ENCODE results near the gene SMURF1.

SMURF1 gene

GRCh38 chr7:99140813-99141212 lies 3.1 kb downstream of the SMURF1 start:
- Histone ChIP-seq H3K9ac (ENCODE audit: low read depth, low read length) (no peak overlapping the region; the same call in 1 of the 2 replicates), H3K9me3 (ENCODE audit: insufficient read depth, low read depth, low read length) (no peaks in the 10 kb centered on the region), H3K27ac (ENCODE audit: low read length) (no peak overlapping the region), H3K4me3 (ENCODE audit: low read length) (no peak overlapping the region), H3K36me3 (ENCODE audit: insufficient read depth, low read depth, low read length) (no peaks in the 10 kb centered on the region), H3K4me1 (ENCODE audit: insufficient read depth, low read length) (peaks cover 24% of the 10 kb centered on the region), H3K27me3 (ENCODE audit: insufficient read depth, low read length) (no peaks in the 10 kb centered on the region)

DNA sequence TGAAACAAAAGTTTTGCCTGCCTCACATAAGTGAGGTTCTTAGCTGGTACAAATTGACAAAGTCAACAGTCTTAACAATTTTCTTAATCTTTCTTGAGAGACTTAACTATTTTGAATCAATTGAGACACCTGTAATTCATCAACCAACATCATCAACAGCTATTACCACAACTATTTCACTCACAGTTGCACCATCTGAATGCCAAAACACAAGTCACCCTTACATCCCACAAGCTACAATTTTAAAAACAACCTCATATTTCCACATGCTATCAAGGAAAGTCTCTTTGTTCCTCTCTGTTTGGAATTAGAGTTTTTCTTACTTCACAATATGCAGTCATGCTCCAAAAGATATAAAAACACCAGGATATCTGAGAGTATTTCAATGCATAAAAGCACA lies 4.9 kb downstream of the SMURF1 start:
- no peak overlapping the region for H3K27ac ChIP-seq (ENCODE audit: low read length)
- H3K9me3 ChIP-seq (ENCODE audit: insufficient read depth, low read depth, low read length), result no peaks in the 10 kb centered on the region
- H3K27me3 ChIP-seq (ENCODE audit: insufficient read depth, low read length), result no peaks in the 10 kb centered on the region
- no peaks in the 10 kb centered on the region for H3K36me3 ChIP-seq (ENCODE audit: insufficient read depth, low read depth, low read length)
- peaks cover 24% of the 10 kb centered on the region for H3K4me1 ChIP-seq (ENCODE audit: insufficient read depth, low read length)
- H3K9ac ChIP-seq (ENCODE audit: low read depth, low read length), result peak overlapping the region; percentile 38; the same call in 1 of the 2 replicates
- no peak overlapping the region for H3K4me3 ChIP-seq (ENCODE audit: low read length)

DNA sequence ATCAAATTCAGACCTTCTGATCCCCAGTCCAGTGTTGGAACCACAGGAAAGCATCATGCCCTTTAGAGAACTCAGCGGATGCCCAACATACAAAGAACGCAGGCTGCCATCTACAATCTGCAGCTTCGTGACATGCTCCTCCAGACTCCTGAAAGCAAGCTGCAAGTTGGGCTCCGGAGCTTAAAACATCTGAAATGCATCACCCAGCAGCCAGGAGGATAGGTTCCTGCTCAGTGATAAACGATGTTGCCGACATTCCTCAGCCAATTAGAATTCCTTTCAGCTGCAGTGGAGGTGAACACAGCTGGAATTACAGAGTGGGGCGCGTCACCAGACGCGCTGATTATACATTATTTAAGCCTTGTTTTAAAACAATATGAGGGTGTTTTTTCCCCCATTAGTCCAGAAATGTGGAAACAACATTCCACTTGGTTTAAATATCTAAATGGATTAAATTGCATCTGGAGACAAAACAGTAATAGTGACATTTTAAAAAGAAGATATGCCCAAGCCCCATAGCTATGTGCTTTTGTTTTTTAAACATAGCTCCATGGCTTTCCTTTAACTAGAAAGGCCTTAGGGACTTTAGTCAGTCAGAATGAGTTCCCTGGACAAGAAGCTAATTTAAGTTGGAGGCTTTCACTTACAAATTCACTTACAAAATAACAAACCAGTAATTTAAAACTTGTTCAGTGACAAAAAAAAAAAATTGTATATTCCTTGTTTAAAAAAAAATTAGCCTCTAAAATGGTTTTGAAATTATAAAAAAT lies 6.3 kb downstream of the SMURF1 start:
- Histone ChIP-seq H3K27me3 (ENCODE audit: insufficient read depth, low read length) (no peaks in the 10 kb centered on the region), H3K36me3 (ENCODE audit: insufficient read depth, low read depth, low read length) (no peaks in the 10 kb centered on the region), H3K9ac (ENCODE audit: low read depth, low read length) (peak overlapping the region; percentile 38; the same call in 1 of the 2 replicates), H3K9me3 (ENCODE audit: insufficient read depth, low read depth, low read length) (no peaks in the 10 kb centered on the region), H3K27ac (ENCODE audit: low read length) (peak overlapping the region; percentile 34), H3K4me1 (ENCODE audit: insufficient read depth, low read length) (peaks cover 24% of the 10 kb centered on the region), H3K4me3 (ENCODE audit: low read length) (peak overlapping the region; percentile 55)

DNA sequence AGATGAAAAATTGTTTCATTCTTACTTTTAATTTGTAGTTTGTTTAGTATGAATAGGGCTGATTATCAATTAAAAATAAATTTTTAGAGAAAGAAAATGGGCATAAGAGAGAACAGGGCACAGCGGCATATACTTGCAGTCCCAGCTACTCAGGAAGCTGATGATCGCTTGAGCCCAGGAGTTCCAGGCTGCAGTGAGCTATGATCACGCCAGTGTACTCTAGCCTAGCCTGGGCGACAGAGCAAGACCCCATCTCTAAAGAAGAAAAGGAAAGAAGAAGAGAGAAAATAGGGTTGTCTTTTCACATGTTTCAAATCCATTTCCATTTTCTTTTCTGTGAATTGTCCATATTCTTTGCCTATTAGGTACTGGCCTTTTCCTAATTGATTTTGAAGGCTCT lies 8.0 kb downstream of the SMURF1 start:
- Histone ChIP-seq H3K4me3 (ENCODE audit: low read length) (no peak overlapping the region), H3K4me1 (ENCODE audit: insufficient read depth, low read length) (peaks cover 18% of the 10 kb centered on the region), H3K9ac (ENCODE audit: low read depth, low read length) (no peak overlapping the region), H3K27ac (ENCODE audit: low read length) (no peak overlapping the region), H3K27me3 (ENCODE audit: insufficient read depth, low read length) (no peaks in the 10 kb centered on the region), H3K36me3 (ENCODE audit: insufficient read depth, low read depth, low read length) (no peaks in the 10 kb centered on the region), H3K9me3 (ENCODE audit: insufficient read depth, low read depth, low read length) (no peaks in the 10 kb centered on the region)

- peaks cover 12% of the 10 kb centered on the region for H3K4me1 ChIP-seq (ENCODE audit: insufficient read depth, low read length)
- no peaks in the 10 kb centered on the region for H3K27me3 ChIP-seq (ENCODE audit: insufficient read depth, low read length)
- H3K36me3 ChIP-seq (ENCODE audit: insufficient read depth, low read depth, low read length), result no peaks in the 10 kb centered on the region
- H3K27ac ChIP-seq (ENCODE audit: low read length), result no peak overlapping the region
- H3K9me3 ChIP-seq (ENCODE audit: insufficient read depth, low read depth, low read length), result no peaks in the 10 kb centered on the region
- H3K4me3 ChIP-seq (ENCODE audit: low read length), result no peak overlapping the region
- no peak overlapping the region for H3K9ac ChIP-seq (ENCODE audit: low read depth, low read length)
Measured at GRCh38 chr7:99133766-99134564, 9.9 kb downstream of the SMURF1 start.

GRCh38 chr7:99132595-99133321 lies 11.2 kb downstream of the SMURF1 start:
- Histone ChIP-seq H3K9me3 (ENCODE audit: insufficient read depth, low read depth, low read length) (no peaks in the 10 kb centered on the region), H3K27me3 (ENCODE audit: insufficient read depth, low read length) (no peaks in the 10 kb centered on the region), H3K4me1 (ENCODE audit: insufficient read depth, low read length) (peaks cover 3% of the 10 kb centered on the region; the same call in 1 of the 2 replicates), H3K9ac (ENCODE audit: low read depth, low read length) (no peak overlapping the region), H3K4me3 (ENCODE audit: low read length) (no peak overlapping the region), H3K36me3 (ENCODE audit: insufficient read depth, low read depth, low read length) (no peaks in the 10 kb centered on the region), H3K27ac (ENCODE audit: low read length) (no peak overlapping the region)

DNA sequence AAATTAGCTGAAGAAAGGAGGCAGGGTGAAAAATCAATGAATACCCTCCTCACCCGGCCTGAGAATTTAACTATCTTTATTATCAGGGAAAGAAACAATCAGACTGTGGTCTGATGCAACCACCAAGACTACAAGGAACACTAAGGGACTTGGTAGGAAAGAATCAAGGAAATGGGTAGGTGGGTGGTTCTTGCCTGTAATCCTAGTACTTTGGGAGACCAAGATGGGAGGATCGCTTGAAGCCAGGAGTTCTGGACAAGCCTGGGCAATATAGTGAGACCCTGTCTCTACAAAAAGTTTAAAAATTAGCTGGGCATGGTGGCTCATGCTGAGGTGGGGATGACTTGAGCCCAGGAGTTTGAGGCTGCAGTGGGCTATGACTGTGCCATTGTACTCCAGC lies 12.6 kb downstream of the SMURF1 start:
- no peaks in the 10 kb centered on the region for H3K27me3 ChIP-seq (ENCODE audit: insufficient read depth, low read length)
- H3K9me3 ChIP-seq (ENCODE audit: insufficient read depth, low read depth, low read length), result no peaks in the 10 kb centered on the region
- peaks cover 5% of the 10 kb centered on the region; the same call in 1 of the 2 replicates for H3K4me1 ChIP-seq (ENCODE audit: insufficient read depth, low read length)

DNA sequence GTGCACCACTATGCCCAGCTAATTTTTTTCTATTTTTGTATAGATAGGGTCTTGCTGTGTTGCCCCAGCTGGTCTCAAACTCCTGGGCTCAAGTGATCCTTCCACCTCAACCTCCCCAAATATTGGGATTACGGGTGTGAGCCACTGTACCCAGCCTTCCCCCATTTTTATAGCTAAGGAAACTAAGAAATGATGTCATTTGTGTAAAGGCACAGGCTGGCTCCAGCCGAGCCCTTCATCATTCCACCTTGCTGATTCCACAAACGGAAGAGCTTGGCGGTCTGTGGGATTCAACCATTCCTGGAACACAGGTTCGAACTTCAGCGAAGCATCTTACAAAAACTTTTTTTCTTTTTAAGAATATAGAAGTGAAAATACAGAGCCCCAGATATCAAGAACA lies 14.4 kb downstream of the SMURF1 start:
- Histone ChIP-seq H3K9ac (ENCODE audit: low read depth, low read length) (no peak overlapping the region), H3K27me3 (ENCODE audit: insufficient read depth, low read length) (no peaks in the 10 kb centered on the region), H3K9me3 (ENCODE audit: insufficient read depth, low read depth, low read length) (no peaks in the 10 kb centered on the region), H3K27ac (ENCODE audit: low read length) (no peak overlapping the region), H3K36me3 (ENCODE audit: insufficient read depth, low read depth, low read length) (no peaks in the 10 kb centered on the region), H3K4me1 (ENCODE audit: insufficient read depth, low read length) (peaks cover 5% of the 10 kb centered on the region), H3K4me3 (ENCODE audit: low read length) (no peak overlapping the region)

More for the DNA sequence above, 12.6 kb downstream of the SMURF1 start:
- H3K27ac ChIP-seq (ENCODE audit: low read length), result no peak overlapping the region
- H3K9ac ChIP-seq (ENCODE audit: low read depth, low read length), result no peak overlapping the region
- H3K36me3 ChIP-seq (ENCODE audit: insufficient read depth, low read depth, low read length), result no peaks in the 10 kb centered on the region
- no peak overlapping the region for H3K4me3 ChIP-seq (ENCODE audit: low read length)

GRCh38 chr7:99129001-99129400 lies 14.9 kb downstream of the SMURF1 start:
- H3K4me1 ChIP-seq (ENCODE audit: insufficient read depth, low read length), result peaks cover 5% of the 10 kb centered on the region

GRCh38 chr7:99128076-99128950 lies 15.6 kb downstream of the SMURF1 start:
- H3K4me3 ChIP-seq (ENCODE audit: low read length), result no peak overlapping the region

More at GRCh38 chr7:99129001-99129400, 14.9 kb downstream of the SMURF1 start:
- no peaks in the 10 kb centered on the region for H3K36me3 ChIP-seq (ENCODE audit: insufficient read depth, low read depth, low read length)
- H3K4me3 ChIP-seq (ENCODE audit: low read length), result no peak overlapping the region
- H3K9ac ChIP-seq (ENCODE audit: low read depth, low read length), result no peak overlapping the region
- no peak overlapping the region for H3K27ac ChIP-seq (ENCODE audit: low read length)
- no peaks in the 10 kb centered on the region for H3K9me3 ChIP-seq (ENCODE audit: insufficient read depth, low read depth, low read length)
- H3K27me3 ChIP-seq (ENCODE audit: insufficient read depth, low read length), result no peaks in the 10 kb centered on the region

GRCh38 chr7:99127636-99128035 lies 16.3 kb downstream of the SMURF1 start:
- peaks cover 5% of the 10 kb centered on the region for H3K4me1 ChIP-seq (ENCODE audit: insufficient read depth, low read length)
- H3K27me3 ChIP-seq (ENCODE audit: insufficient read depth, low read length), result no peaks in the 10 kb centered on the region
- H3K9ac ChIP-seq (ENCODE audit: low read depth, low read length), result no peak overlapping the region
- no peak overlapping the region for H3K4me3 ChIP-seq (ENCODE audit: low read length)
- H3K36me3 ChIP-seq (ENCODE audit: insufficient read depth, low read depth, low read length), result no peaks in the 10 kb centered on the region
- H3K9me3 ChIP-seq (ENCODE audit: insufficient read depth, low read depth, low read length), result no peaks in the 10 kb centered on the region
- no peak overlapping the region for H3K27ac ChIP-seq (ENCODE audit: low read length)

More at GRCh38 chr7:99128076-99128950, 15.6 kb downstream of the SMURF1 start:
- Histone ChIP-seq H3K9ac (ENCODE audit: low read depth, low read length) (no peak overlapping the region), H3K9me3 (ENCODE audit: insufficient read depth, low read depth, low read length) (no peaks in the 10 kb centered on the region), H3K4me1 (ENCODE audit: insufficient read depth, low read length) (peaks cover 5% of the 10 kb centered on the region), H3K36me3 (ENCODE audit: insufficient read depth, low read depth, low read length) (no peaks in the 10 kb centered on the region), H3K27ac (ENCODE audit: low read length) (no peak overlapping the region), H3K27me3 (ENCODE audit: insufficient read depth, low read length) (no peaks in the 10 kb centered on the region)

Data from iPS-20b (cell line).